Activated T-cell treated with anti-CD3 and anti-CD28 coated beads, Interleukin-2, amount 50 U/mL, for 24 hours (primary cell): ENCODE results near the gene PGAP6.
A peak's percentile ranks its signal among the peaks of the same experiment; 100 is the strongest.
"Not testable (repeated sequence)": the region's sequence is repeated elsewhere in the genome, so short reads cannot be mapped to it uniquely, and the experiment has no call there.

ENCODE experiments used
- DNase-seq: peaks from one replicate; pipeline ENCODE4 v3.0.0-alpha.2; 2020
- H3K27ac Mint-ChIP-seq: 2 replicates; pipeline ENCODE4 v1.8.0; 2020; ENCODE audit warnings: mild to moderate bottlenecking, mixed read lengths
- H3K27me3 Mint-ChIP-seq: 2 replicates; pipeline ENCODE4 v1.8.0; 2020; ENCODE audit warnings: mixed read lengths
- H3K36me3 Mint-ChIP-seq: 2 replicates; pipeline ENCODE4 v1.8.0; 2020; ENCODE audit warnings: low read depth, mixed read lengths
- H3K4me1 Mint-ChIP-seq: 2 replicates; pipeline ENCODE4 v1.8.0; 2020; ENCODE audit warnings: low read depth, mixed read lengths
- H3K4me3 Mint-ChIP-seq: 2 replicates; pipeline ENCODE4 v1.8.0; 2020; ENCODE audit warnings: mild to moderate bottlenecking, moderate library complexity, mixed read lengths
- H3K9me3 Mint-ChIP-seq: 2 replicates; pipeline ENCODE4 v1.8.0; 2020; ENCODE audit warnings: mixed read lengths

PGAP6 gene

DNA sequence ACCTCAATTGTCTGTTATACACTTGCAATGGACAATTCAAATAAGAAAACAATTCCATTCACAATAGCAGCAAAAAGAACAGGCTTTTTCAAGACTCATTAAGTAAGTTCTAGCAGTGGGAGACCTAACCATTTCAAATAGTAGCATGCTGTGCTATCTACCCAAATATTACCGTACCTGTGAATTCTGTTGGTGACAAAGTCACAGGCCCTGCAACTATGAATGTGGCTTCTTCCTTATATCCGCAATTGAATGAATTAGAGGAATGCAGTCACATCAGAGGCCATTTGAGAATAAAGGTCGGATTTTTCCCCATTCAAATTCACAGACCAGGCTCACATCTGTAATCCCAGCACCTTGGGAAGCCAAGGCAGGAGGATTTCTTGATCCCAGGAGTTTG lies 14.4 kb upstream of the PGAP6 start:
- DNase-seq = no peak
- H3K27me3 Mint-ChIP-seq = peaks cover 10% of the 10 kb centered on the region
- no peak overlapping the region for H3K27ac Mint-ChIP-seq
- peaks cover 13% of the 10 kb centered on the region for H3K36me3 Mint-ChIP-seq
- H3K4me3 Mint-ChIP-seq = peak overlapping the region; percentile 78
- no peaks in the 10 kb centered on the region for H3K9me3 Mint-ChIP-seq
- H3K4me1 Mint-ChIP-seq = peaks cover 37% of the 10 kb centered on the region

- peaks cover 26% of the 10 kb centered on the region for H3K4me1 Mint-ChIP-seq
- no peaks in the 10 kb centered on the region for H3K9me3 Mint-ChIP-seq
- peaks cover 10% of the 10 kb centered on the region for H3K27me3 Mint-ChIP-seq
- peak overlapping the region; percentile 91 for H3K27ac Mint-ChIP-seq
- H3K4me3 Mint-ChIP-seq = peak overlapping the region; percentile 29
- DNase-seq = no peak
- H3K36me3 Mint-ChIP-seq = no peaks in the 10 kb centered on the region
Observed at GRCh38 chr16:392450-393030, 10.8 kb upstream of the PGAP6 start.

- Mint-ChIP-seq H3K9me3 (no peaks in the 10 kb centered on the region), H3K36me3 (no peaks in the 10 kb centered on the region)
Observed at GRCh38 chr16:391885-392335, 10.1 kb upstream of the PGAP6 start.

GRCh38 chr16:389352-389751 lies 7.6 kb upstream of the PGAP6 start:
- H3K36me3 Mint-ChIP-seq = no peaks in the 10 kb centered on the region
- no peaks in the 10 kb centered on the region for H3K27me3 Mint-ChIP-seq
- H3K9me3 Mint-ChIP-seq = no peaks in the 10 kb centered on the region
- H3K27ac Mint-ChIP-seq = no peak overlapping the region
- peaks cover 17% of the 10 kb centered on the region for H3K4me1 Mint-ChIP-seq
- no peak overlapping the region for H3K4me3 Mint-ChIP-seq
- DNase-seq = no peak

More at GRCh38 chr16:391885-392335, 10.1 kb upstream of the PGAP6 start:
- H3K27ac Mint-ChIP-seq = peak overlapping the region; percentile 91
- H3K4me1 Mint-ChIP-seq = peaks cover 26% of the 10 kb centered on the region
- DNase-seq = peak; percentile 89
- H3K27me3 Mint-ChIP-seq = peaks cover 10% of the 10 kb centered on the region
- H3K4me3 Mint-ChIP-seq = peak overlapping the region; percentile 29

GRCh38 chr16:387761-388666 lies 6.2 kb upstream of the PGAP6 start:
- peaks cover 24% of the 10 kb centered on the region for H3K4me1 Mint-ChIP-seq
- not testable (repeated sequence) for H3K4me3 Mint-ChIP-seq, H3K9me3 Mint-ChIP-seq, H3K36me3 Mint-ChIP-seq, H3K27ac Mint-ChIP-seq, H3K27me3 Mint-ChIP-seq, DNase-seq

- Mint-ChIP-seq H3K9me3 (no peaks in the 10 kb centered on the region), H3K27ac (no peak overlapping the region), H3K4me3 (no peak overlapping the region), H3K36me3 (no peaks in the 10 kb centered on the region), H3K4me1 (peaks cover 17% of the 10 kb centered on the region), H3K27me3 (no peaks in the 10 kb centered on the region)
- no peak for DNase-seq
Observed at GRCh38 chr16:386641-387156, 4.9 kb upstream of the PGAP6 start.

DNA sequence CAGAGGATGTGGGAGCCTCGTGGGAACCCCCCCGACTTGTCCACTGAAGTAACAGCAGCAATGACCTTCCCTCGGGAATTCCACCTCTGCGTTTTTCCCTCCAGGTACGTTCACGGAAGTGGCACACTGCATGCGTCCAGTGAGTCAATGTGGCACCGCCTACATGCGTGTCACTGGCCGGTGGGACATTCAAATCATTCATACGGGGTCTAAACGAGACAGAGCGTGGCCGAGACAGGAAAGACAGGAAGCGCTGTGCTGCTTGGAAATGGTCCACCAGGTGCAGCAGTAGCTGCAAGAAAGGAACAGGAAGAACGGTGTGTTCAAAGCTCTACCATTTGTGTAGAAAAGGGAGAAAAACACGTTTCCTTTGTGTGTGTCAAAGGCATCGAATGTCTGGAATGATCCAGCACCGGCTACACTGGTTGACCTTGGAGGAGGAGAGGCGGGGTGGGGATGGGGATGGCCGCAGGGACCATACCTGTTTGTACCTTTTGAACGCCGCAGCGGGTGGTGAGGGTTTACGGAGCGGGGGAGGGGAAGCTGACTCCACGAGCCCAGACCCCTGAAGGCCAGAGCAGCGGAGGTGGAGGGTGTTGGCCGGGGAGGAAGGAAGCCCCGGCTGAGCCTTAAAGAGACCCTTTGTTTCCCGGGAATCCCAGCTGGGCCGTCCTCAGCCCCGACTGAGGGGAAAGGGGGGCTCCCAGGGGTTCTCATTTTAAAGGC lies 1.7 kb upstream of the PGAP6 start:
- no peaks in the 10 kb centered on the region for H3K36me3 Mint-ChIP-seq
- H3K27ac Mint-ChIP-seq = peak overlapping the region; percentile 76
- H3K27me3 Mint-ChIP-seq = no peaks in the 10 kb centered on the region
- peak; percentile 65 for DNase-seq
- H3K4me3 Mint-ChIP-seq = peak overlapping the region; percentile 81
- H3K9me3 Mint-ChIP-seq = no peaks in the 10 kb centered on the region
- peaks cover 26% of the 10 kb centered on the region for H3K4me1 Mint-ChIP-seq

GRCh38 chr16:381012-381788 lies 578 bp downstream of the PGAP6 start:
- no peaks in the 10 kb centered on the region for H3K27me3 Mint-ChIP-seq
- peak overlapping the region; percentile 78 for H3K4me3 Mint-ChIP-seq
- no peaks in the 10 kb centered on the region for H3K9me3 Mint-ChIP-seq
- H3K4me1 Mint-ChIP-seq = peaks cover 27% of the 10 kb centered on the region
- H3K36me3 Mint-ChIP-seq = peaks cover 2% of the 10 kb centered on the region
- peak overlapping the region; percentile 50 for H3K27ac Mint-ChIP-seq
- DNase-seq = no peak

DNA sequence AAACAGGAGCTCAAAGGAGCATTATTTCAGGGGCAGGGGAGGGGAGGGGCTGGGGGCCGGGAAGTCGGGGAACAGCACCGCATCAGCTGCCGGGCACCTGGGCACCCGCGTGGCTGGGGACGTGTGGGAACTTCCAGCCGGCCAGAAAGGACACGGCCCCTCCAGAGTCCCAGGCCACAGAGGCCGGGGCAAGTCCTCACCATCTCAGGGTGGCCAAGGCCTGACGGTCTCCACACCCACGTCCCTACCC lies 1.1 kb downstream of the PGAP6 start:
- no peak for DNase-seq
- no peaks in the 10 kb centered on the region for H3K27me3 Mint-ChIP-seq
- peak overlapping the region; percentile 50 for H3K27ac Mint-ChIP-seq
- H3K4me1 Mint-ChIP-seq = peaks cover 27% of the 10 kb centered on the region
- H3K4me3 Mint-ChIP-seq = peak overlapping the region; percentile 78
- H3K9me3 Mint-ChIP-seq = no peaks in the 10 kb centered on the region
- H3K36me3 Mint-ChIP-seq = peaks cover 5% of the 10 kb centered on the region

GRCh38 chr16:379961-380761 lies 1.6 kb downstream of the PGAP6 start:
- peak overlapping the region; percentile 71 for H3K27ac Mint-ChIP-seq
- no peaks in the 10 kb centered on the region for H3K9me3 Mint-ChIP-seq
- peak overlapping the region; percentile 78 for H3K4me3 Mint-ChIP-seq
- peaks cover 6% of the 10 kb centered on the region for H3K36me3 Mint-ChIP-seq
- no peaks in the 10 kb centered on the region for H3K27me3 Mint-ChIP-seq
- H3K4me1 Mint-ChIP-seq = peaks cover 27% of the 10 kb centered on the region
- DNase-seq = no peak

- H3K9me3 Mint-ChIP-seq = no peaks in the 10 kb centered on the region
- no peak for DNase-seq
- peaks cover 27% of the 10 kb centered on the region for H3K4me1 Mint-ChIP-seq
- H3K27me3 Mint-ChIP-seq = no peaks in the 10 kb centered on the region
- peak overlapping the region; percentile 78 for H3K4me3 Mint-ChIP-seq
- H3K36me3 Mint-ChIP-seq = peaks cover 10% of the 10 kb centered on the region
- peak overlapping the region; percentile 71 for H3K27ac Mint-ChIP-seq
Observed at GRCh38 chr16:379183-379960, 2.4 kb downstream of the PGAP6 start.

GRCh38 chr16:378821-379182 lies 3.0 kb downstream of the PGAP6 start:
- no peak for DNase-seq
- Mint-ChIP-seq H3K9me3 (no peaks in the 10 kb centered on the region), H3K4me1 (peaks cover 27% of the 10 kb centered on the region), H3K27ac (no peak overlapping the region), H3K36me3 (peaks cover 16% of the 10 kb centered on the region), H3K4me3 (no peak overlapping the region), H3K27me3 (no peaks in the 10 kb centered on the region)
